HG02938 (cell line): ENCODE data around the gene TEKTIP1.
"Not testable (repeated sequence)": the region's sequence is repeated elsewhere in the genome, so short reads cannot be mapped to it uniquely, and the experiment has no call there.

ENCODE experiments used
- ATAC-seq: cut with Tn5 transposase; IDR thresholded peaks from one replicate; pipeline ENCODE4 v1.9.1; 2021; ENCODE audit warnings: mild to moderate bottlenecking, moderate library complexity; ENCODE audit not compliant: unreplicated experiment

Gene TEKTIP1

GRCh38 chr19:3556423-3556977 lies 17.5 kb downstream of the TEKTIP1 start:
- ATAC-seq, result no peak

DNA sequence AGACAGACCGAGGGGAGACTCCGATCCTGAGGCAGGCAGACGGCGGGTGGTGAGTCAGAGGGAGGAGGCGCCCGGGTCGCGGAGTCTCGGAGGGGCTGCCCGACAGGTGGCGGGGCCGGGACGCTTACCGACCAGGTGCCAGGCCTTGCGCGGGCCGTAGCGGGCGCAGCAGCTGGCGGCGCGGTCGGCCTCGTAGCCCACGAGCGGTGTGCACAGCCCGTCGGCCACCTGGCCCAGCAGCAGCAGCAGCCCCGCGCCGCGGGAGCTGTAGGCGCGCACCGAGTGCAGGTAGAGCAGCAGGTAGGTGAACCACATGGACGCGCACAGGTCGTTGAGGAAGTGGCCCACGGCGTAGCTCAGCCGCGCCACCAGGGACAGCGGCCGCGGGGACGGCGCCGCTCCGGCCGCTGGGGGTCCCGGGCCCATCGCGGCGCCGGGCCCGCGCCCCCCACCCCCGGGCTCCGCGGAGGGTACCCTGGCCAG lies 18.0 kb downstream of the TEKTIP1 start:
- ATAC-seq, result peak; percentile 18

DNA sequence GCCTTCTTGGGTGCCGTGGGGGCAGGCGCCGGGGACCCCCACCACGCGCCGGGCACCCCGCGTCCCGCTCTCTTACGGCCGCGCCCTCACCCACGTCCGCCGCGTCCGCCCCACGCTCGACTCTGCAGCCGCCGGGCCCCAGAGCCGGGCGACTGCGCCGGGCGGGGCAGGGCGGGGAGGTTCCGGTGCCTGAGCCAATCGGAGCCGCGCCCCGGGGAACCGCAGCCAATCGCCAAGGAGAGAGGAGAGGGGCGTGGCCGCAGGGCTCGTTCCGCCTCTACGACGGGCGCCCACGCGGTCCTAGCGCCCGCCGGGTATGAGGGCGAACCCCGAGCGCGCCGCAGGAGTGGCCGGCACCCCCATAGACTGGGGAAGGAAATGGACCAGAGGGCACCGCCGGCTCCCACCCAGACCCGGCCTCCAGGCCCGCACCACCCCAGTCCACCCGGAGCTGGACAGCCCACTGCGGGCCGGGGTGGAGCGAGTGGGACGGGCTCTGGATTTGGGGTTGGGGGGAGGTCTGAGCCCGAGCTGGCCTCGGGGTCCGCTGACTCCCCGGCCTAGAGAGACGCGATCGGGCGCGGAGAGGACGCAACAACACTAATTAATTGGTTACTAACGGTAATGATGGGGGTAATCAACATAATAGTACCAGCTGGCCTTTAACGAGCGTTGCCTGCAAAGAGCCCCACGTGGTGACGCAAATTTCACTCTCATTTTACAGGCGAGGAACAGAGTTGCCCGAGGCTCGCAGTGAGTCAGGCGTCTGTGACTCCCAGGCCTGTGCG lies 18.7 kb downstream of the TEKTIP1 start, which contains the start of gene MFSD12:
TSS of gene MFSD12 (minus strand) at position 126 of the 788 bp plus-strand sequence. CDS start 183 bp downstream, outside the sequence.
- peak; percentile 71 for ATAC-seq

DNA sequence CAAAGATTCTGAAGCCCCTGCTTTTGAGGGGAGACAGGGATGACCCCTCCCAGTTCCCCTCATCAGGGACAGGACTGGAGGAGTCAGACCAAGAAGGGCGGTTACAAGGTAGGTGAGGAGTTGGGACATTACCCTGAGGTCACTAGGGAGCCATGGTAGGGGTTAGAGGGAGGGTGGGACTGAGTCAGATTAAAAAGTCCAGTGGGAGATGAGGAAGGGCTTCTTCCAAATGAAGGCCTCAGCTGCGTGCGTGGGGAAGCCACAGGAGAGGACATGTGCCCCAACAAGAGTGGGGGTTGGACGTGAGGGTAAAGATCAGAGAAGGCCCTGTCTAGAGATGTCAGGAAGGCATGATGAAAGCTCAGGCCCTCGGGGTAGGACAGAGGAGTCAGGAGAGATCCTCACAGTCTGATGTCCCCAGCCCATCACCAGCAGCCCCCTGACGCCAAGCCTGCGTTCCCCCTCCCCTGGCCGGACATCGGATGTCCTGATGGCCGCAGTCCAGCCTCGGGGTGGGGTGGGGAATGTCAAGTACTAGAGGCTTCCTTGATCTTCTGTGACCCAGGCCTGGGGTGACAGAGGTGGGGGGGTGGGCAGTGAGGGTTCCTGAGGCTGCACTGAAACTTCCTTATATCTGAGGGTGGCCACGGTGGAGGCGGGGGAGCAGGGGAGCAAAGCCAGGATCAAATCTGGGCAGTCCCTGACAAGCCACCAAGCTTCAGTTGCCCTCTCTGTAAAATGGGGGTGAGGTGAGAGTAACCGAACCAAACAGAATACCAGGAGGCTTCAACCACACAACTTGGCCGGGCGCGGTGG lies 24.9 kb downstream of the TEKTIP1 start:
- ATAC-seq, result no peak

GRCh38 chr19:3565139-3565538 lies 26.2 kb downstream of the TEKTIP1 start:
- ATAC-seq, result no peak

GRCh38 chr19:3570042-3570441 lies 31.1 kb downstream of the TEKTIP1 start:
- ATAC-seq, result not testable (repeated sequence)

- no peak for ATAC-seq
Measured at GRCh38 chr19:3570606-3571011, 31.6 kb downstream of the TEKTIP1 start.

DNA sequence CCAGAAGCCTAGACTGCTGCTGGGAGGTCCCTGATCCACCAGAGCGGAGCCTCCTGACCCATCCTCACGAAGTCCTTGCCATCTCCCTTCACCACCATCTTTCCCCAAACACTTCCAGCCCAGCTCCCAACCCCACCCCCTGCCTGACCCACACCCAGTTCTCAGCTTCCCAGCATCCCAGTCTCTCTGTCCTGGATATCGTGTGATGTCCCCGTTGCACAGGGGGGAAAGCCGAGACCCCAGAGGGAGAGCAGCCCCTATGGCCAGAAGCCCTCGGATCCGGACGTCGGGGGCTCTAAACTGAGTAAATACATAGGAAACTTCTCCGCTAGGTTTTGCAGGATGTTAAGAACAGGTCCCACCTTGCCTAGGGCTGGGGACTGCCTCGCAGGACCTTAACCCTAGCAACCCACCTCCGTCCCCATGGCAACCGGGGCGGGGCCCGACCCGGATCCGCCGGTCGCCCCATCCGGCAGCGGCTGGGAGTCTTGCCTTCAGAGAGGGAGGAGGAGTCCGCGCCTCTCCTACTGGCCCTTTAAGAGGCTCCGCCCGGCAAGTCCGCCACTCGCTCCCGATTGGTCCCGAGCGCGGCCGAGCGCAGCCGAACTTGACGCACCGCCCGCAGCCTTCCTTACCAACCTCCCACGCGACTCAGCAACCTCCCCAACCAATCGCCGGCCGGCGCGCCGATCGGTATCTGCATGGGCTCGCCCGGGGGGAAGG lies 33.3 kb downstream of the TEKTIP1 start:
- peak; percentile 84 for ATAC-seq

GRCh38 chr19:3572855-3573161 lies 33.8 kb downstream of the TEKTIP1 start, which contains the start of gene HMG20B:
HMG20B (plus strand) TSS chr19:3572944; CDS start chr19:3573310, 366 bp downstream.
- peak; percentile 9 for ATAC-seq

DNA sequence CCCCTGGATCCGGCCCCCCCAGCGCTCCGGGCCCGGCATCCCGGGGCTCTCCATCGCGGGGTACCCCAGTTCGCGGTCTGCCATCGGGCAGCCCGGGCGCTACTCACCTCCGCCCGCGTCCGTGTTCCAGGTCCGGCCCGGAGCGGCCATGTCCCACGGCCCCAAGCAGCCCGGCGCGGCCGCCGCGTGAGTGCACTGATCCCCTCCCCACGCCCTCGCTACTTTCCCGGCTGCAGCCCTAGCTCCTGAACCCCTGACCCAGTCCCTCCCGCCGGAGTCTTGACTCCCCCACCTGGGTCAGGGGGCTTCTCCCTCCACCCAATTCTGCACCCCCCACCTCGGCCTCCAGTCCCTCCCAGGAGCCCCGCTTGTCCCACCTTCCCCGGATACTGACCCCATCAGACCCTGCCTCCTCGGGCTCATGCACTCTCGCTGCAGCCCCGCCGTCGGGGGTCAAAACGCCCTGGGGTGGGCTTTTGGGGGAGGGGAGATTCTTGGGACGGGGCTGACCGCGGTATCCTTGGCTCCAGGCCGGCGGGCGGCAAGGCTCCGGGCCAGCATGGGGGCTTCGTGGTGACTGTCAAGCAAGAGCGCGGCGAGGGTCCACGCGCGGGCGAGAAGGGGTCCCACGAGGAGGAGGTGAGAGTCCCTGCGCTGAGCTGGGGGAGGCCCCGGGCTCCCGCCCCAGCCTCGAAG lies 34.3 kb downstream of the TEKTIP1 start:
- no peak for ATAC-seq

DNA sequence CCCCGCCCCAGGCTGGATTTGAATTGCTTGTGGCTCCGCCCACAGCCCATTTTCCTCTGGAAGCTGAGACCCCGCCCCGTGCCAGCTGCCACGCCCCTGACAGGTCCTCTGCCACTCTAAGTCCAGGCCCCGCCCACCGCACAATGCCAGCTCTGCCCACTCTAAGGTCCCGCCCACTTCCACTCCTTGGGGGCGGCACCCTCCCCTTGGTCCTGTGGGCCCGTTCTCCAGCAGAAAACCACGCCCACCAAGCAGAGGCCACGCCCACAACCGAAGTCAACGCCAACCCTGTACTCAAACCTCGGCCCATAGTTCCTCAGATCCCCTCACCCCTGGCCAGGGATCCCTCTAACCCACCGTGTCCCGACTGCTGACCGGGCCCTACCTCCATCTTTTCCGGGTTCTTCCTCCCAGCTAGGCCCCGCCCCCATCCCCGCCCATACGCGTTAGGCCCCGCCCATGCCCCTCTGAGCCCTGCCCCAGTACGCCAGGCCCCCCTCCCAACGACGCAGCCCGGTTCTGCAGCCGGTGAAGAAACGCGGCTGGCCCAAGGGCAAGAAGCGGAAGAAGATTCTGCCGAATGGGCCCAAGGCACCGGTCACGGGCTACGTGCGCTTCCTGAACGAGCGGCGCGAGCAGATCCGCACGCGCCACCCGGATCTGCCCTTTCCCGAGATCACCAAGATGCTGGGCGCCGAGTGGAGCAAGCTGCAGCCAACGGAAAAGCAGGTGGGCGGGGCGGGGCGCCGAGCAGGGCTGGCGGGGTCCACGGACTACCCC lies 35.1 kb downstream of the TEKTIP1 start:
- no peak for ATAC-seq

- no peak for ATAC-seq
Measured at GRCh38 chr19:3575260-3575741, 36.3 kb downstream of the TEKTIP1 start.

- no peak for ATAC-seq
Measured at GRCh38 chr19:3575949-3576673, 37.1 kb downstream of the TEKTIP1 start.

- ATAC-seq, result no peak
Measured at GRCh38 chr19:3576696-3577443, 37.9 kb downstream of the TEKTIP1 start.

DNA sequence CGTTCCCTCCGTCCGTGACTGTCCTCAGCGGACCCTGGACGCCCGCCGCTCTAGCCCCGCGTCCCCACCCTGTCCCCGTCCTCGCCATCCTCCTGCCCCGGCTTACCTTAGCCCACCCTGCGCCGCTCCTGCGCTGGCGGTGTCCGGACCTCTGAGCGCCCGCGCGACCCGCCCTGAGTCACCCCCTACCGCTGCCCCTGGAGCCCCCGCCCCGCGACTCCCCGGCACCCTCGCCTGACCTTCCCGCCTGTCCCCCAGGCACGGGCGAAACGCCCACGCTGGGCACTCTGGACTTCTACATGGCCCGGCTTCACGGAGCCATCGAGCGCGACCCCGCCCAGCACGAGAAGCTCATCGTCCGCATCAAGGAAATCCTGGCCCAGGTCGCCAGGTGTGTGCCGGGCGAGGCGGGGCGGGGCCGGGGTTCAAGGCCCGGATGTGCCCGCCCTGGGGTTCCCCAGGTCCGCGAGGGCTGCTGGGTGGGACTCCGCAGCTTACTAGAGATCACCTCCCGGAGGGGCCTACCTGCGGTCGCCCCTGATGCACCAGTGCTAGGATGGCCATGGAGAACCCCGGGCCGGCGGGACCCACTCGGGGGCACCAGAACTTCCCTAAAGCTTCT lies 38.9 kb downstream of the TEKTIP1 start:
- no peak for ATAC-seq

- no peak for ATAC-seq
Measured at GRCh38 chr19:3578390-3578789, 39.4 kb downstream of the TEKTIP1 start.

- ATAC-seq, result no peak
Measured at GRCh38 chr19:3580156-3580934, 41.4 kb downstream of the TEKTIP1 start.
